Esophagus mucosa (tissue), 1 donor: ENCODE results near the gene SVEP1. TPM values are rescaled to one million over a fixed set of nuclear protein-coding genes. Genes with fewer than 3 reads are reported as not detected.

Experiments
- ATAC-seq: fragments of 200-7000 bp; cut with Tn5 transposase; one replicate; pipeline ENCODE4 v1.9.1; 2020
- total RNA-seq: library from RNA; stranded (reverse); gene quantifications from one replicate; pipeline ENCODE4 v1.2.4, GENCODE V29; 2023
- donor health status: DM: yes; HTN: yes; CAD: no.

SVEP1 gene
- total RNA-seq, 1 donor from 2014 or later: 1.2 TPM

DNA sequence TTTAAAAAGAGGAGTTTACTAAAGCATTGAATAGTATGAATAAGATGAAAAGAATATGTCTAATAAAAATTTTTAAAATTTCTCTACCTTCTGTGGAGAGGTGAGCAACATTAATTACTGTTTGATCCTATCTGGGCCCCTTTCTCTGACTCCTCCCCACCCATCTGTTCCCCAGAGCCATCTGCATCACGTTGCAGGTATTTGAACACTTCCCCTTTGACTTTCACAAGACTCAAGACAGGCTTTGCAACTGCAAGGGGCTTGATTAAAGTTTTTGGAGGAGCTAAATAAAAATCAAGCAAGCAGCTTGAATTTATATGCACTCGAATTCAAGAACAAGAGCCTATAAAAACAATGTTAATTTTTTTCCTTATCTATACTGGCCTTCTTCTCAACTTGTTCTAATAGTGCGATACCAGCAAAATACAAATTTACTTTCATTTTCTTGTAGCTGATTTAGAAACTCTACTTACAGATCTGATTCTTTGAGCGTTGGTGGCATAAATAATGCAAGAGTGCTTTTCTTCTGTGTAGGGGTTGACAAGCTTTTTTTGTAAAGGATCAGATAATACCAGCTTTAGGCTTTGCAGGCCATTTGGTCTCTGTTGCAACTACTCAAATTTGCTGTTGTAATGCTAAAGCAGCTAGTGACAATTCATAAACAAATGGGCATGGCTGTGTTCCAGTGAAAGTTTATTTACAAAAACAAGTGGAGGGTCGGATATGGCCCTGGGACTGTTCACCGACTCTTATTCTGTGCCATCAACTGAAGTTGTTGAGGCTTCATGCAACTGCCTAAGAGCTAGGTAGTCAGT, 263.1 kb downstream of the SVEP1 start:
- no peak for ATAC-seq

Other genes starting within 250 kb of the SVEP1 start
- not detected for gene TXNDC8, start 241.9 kb downstream of the SVEP1 start, total RNA-seq
- 0.48 TPM for gene MUSK, start 89.0 kb upstream of the SVEP1 start, total RNA-seq